A673 (cell line): ENCODE measurements around the gene MVD. TPM values are rescaled to one million over a fixed set of nuclear protein-coding genes. Genes with fewer than 3 reads are reported as not detected.

ENCODE experiments used
- BruUV-seq: library from RNA; stranded (reverse); fragments of 400-500 nt; replicated peaks from 2 replicates; lab custom pipeline; 2021; lab: Mats Ljungman, UMichigan
- CTCF ChIA-PET: fragments of 300-600 bp; sonication (Branson Sonifier 250); formaldehyde crosslinking; loops from one replicate; lab custom pipeline; 2022; ENCODE audit warnings: antibody characterized with exemption; lab: Charles Lee
- POLR2A ChIA-PET: fragments of 300-600 bp; sonication (Branson Sonifier 250); formaldehyde crosslinking; loops from one replicate; lab custom pipeline; 2022; ENCODE audit warnings: antibody characterized with exemption; ENCODE audit not compliant: low non-redundant PET; lab: Charles Lee
- DNase-seq: peaks from one replicate; pipeline ENCODE4 v3.0.0-alpha.2; 2015; ENCODE audit warnings: low spot score
- H3K27ac ChIP-seq: fragments of 200-600 bp; sonication (generic); 2 replicates; pipeline ENCODE4 v1.5.1; 2016; ENCODE audit warnings: mixed run types, low read depth, mild to moderate bottlenecking, mixed read lengths, antibody characterized with exemption, low read length; ENCODE audit not compliant: poor library complexity, severe bottlenecking
- H3K27me3 ChIP-seq: fragments of 200-600 bp; sonication (generic); replicated peaks from 2 replicates; pipeline ENCODE4 v1.6.1; 2017; ENCODE audit warnings: mixed run types, low read depth, mild to moderate bottlenecking, mixed read lengths, antibody characterized with exemption, low read length; ENCODE audit not compliant: insufficient read depth, poor library complexity
- H3K36me3 ChIP-seq: fragments of 200-600 bp; sonication (generic); 2 replicates; pipeline ENCODE4 v1.6.1; 2016; ENCODE audit warnings: mixed run types, mild to moderate bottlenecking, mixed read lengths, antibody characterized with exemption, low read length; ENCODE audit not compliant: insufficient read depth, poor library complexity, severe bottlenecking
- H3K4me1 ChIP-seq: fragments of 200-600 bp; sonication (generic); 2 replicates; pipeline ENCODE4 v1.6.1; 2017; ENCODE audit warnings: mixed run types, mild to moderate bottlenecking, mixed read lengths, antibody characterized with exemption, low read length; ENCODE audit not compliant: insufficient read depth, poor library complexity, severe bottlenecking
- H3K4me3 ChIP-seq: fragments of 200-600 bp; sonication (generic); 2 replicates; pipeline ENCODE4 v1.5.1; 2016; ENCODE audit warnings: low read depth, mixed run types, mild to moderate bottlenecking, mixed read lengths, low read length; ENCODE audit not compliant: poor library complexity, severe bottlenecking
- H3K9me3 ChIP-seq: fragments of 200-600 bp; sonication (generic); 2 replicates; pipeline ENCODE4 v1.6.1; 2016; ENCODE audit warnings: mixed run types, low read depth, mild to moderate bottlenecking, mixed read lengths, antibody characterized with exemption, low read length; ENCODE audit not compliant: poor library complexity, severe bottlenecking
- CTCF ChIP-seq: fragments of 300-800, 200-600 bp; sonication (generic); conservative IDR thresholded peaks from 2 replicates; pipeline ENCODE4 v1.5.1; 2017; ENCODE audit warnings: low read depth, mild to moderate bottlenecking, antibody characterized with exemption, low read length, moderate library complexity, mixed read lengths
- EZH2 ChIP-seq: fragments of 200-600 bp; sonication (generic); IDR thresholded peaks from 2 replicates; pipeline ENCODE4 v1.6.1; 2017; ENCODE audit warnings: borderline replicate concordance, low read depth, mild to moderate bottlenecking, mixed read lengths, antibody characterized with exemption, low read length; ENCODE audit not compliant: poor library complexity, severe bottlenecking
- intact Hi-C: fragments of 100-400 bp; cut with micrococcal nuclease; formaldehyde crosslinking; loops from one replicate; pipeline ENCODE4 v1.10.0; 2022; ENCODE audit not compliant: unreplicated experiment
- total RNA-seq: library from RNA; stranded (reverse); gene quantifications from 2 replicates; pipeline ENCODE4 v1.2.3, GENCODE V29; 2021

The MVD gene
- total RNA-seq, 1 experiment from 2014 or later: 131 TPM

DNA sequence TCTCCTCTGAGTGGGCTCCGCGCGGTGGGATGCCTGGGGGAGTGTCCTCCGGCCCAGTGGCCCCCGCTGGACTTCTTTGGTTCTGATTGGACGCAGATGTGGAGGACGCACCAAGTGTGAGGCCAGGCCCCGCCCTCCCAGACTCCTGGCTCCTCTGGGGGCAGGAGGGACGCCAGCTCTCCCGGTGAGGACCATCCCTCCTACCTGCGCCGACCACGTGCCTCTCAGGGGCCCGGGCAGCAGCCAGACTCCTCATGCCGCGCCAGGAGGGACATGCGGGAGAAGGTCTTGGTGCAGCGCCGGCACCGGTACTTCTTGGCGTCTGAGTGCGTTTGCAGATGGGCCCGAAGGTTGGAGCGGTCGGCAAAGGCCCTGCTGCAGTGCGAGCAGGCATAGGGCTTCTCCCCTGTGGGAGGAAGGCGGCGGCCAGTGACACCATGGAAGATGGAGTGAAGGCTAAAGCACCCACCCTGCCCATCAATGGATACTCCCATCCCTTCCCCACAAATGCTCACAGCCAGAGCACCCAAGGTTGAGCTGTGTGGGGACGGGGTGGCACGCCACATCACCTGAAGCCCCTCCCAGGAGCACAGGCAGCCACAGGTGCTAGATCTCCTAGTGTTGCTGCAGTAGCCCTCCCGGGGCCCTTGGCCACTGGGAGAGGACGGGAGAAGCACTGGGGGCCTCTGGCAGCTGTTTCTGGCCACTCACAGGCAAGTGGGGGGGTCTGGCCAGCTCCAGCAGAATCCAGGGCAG lies 15.5 kb upstream of the MVD start:
- Histone ChIP-seq H3K27me3 (no peaks in the 10 kb centered on the region), H3K27ac (no peak overlapping the region), H3K4me3 (peak overlapping the region; percentile 12), H3K36me3 (no peaks in the 10 kb centered on the region), H3K9me3 (no peaks in the 10 kb centered on the region), H3K4me1 (no peaks in the 10 kb centered on the region)
- peak; percentile 49 for DNase-seq
- ChIA-PET CTCF (no interaction called here), POLR2A (no interaction called here)
- no TSS peak for BruUV-seq
- TF ChIP-seq EZH2: no peak
- no peak for TF ChIP-seq CTCF
- intact Hi-C loops: no loop called here

DNA sequence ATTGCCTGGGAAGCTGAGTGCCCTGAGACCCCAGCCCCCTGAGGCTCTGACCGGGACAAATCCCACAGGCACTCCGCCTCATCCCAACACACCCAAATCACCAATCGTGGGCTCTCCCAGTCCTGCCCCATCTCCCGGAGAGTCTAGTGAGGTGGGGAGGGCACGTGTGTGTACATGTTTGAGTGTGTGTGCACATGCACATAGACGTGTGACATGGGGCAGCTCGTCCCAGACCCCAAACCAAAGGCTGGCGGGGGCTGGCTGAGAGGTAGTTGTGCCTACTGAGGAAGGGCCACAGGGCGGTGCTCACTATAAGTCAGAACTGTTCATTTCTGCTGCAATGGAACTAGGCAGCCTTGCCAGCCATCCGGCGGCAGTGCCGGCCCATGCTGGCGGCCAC lies 14.8 kb upstream of the MVD start:
- intact Hi-C loops: no loop called here
- TF ChIP-seq EZH2: no peak
- TF ChIP-seq CTCF: no peak
- Histone ChIP-seq H3K27me3 (no peaks in the 10 kb centered on the region), H3K27ac (no peak overlapping the region), H3K9me3 (no peaks in the 10 kb centered on the region), H3K4me1 (no peaks in the 10 kb centered on the region), H3K36me3 (no peaks in the 10 kb centered on the region), H3K4me3 (peak overlapping the region; percentile 12)
- no peak for DNase-seq
- CTCF ChIA-PET: no interaction called here
- no TSS peak for BruUV-seq
- POLR2A ChIA-PET: no interaction called here

DNA sequence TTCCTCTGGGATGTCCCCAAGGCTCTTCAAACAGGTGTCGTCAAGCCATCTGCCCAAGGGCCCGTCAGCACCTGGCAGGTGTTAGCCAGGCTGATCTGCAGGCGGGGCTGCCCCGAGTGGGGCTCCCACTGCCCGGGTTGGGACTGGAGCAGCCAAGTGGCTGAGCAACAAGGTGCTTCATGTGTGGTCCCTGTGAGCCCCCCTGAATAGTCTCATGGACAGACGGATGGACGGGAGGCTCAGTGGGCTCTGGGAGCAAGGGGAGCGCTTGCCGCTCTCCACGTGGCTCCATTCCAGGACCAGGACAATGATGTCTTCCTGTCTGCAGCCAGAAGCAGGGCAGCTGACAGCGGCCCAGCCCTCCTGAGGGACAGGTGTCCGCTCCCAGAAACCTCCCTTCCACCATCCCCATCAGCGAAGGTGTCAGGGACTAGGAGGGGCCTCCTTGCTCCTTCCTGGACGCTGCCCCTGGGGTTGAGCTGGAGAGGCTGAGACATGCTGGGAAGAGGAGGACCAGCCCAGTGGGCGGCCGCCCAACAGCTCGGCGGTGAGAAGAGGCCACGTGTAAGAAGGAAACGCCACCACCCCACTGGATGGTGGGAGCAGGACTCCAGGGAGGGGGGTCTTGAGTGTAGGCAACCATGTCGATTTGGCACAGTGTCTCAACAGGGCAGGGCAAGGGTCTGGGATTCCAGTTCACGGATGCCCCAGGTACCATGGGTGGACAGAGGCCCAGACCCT lies 13.8 kb upstream of the MVD start:
- no peak for DNase-seq
- H3K27me3 ChIP-seq: no peaks in the 10 kb centered on the region
- no peaks in the 10 kb centered on the region for H3K4me1 ChIP-seq
- intact Hi-C loops: no loop called here
- CTCF ChIA-PET: no interaction called here
- POLR2A ChIA-PET: no interaction called here
- no TSS peak for BruUV-seq
- TF ChIP-seq CTCF (no peak), EZH2 (no peak)
- H3K27ac ChIP-seq: no peak overlapping the region
- no peak overlapping the region for H3K4me3 ChIP-seq
- H3K36me3 ChIP-seq: no peaks in the 10 kb centered on the region
- H3K9me3 ChIP-seq: no peaks in the 10 kb centered on the region
